HG03354 (cell line): ENCODE data around the gene ZNF732.
"Not testable (repeated sequence)": the region's sequence is repeated elsewhere in the genome, so short reads cannot be mapped to it uniquely, and the experiment has no call there.

Source experiments
- ATAC-seq: cut with Tn5 transposase; IDR thresholded peaks from one replicate; pipeline ENCODE4 v1.9.1; 2021; ENCODE audit warnings: mild to moderate bottlenecking; ENCODE audit not compliant: unreplicated experiment, poor library complexity, severe bottlenecking

The ZNF732 gene

DNA sequence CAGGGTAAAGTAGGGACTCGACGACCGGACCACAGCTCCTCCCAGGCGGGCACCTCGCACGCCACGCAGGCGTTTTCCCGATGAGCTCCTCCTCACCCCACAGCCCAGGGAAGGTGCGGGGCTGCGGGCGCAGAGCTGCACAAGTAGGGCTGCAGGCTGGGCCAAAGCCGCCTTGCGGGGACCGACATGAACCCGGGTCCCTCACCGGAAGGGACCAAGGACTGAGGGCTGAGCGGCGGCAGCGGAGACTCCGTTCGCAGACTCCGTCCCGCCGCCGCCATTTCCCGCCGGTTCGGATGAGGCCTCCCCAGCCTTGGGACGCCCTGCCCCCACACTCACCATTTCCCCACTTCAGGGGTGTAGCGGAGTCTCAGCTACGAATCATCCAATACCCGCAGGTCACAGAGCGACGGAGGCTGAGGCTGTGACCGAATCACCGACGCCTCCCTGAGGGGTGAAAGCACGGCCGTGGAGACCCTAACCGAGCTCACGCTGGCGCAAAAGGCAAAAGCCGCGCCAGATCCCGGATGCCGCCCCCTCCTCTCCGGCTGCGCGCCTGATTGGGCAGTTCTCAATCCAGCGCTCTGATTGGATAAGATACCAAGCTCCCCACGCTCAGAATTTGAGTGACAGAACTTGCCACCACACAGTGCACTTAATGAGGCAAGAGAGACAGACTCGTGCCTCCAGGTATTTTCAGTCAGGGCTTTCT is at the start of gene ZNF732:
Gene ZNF732 (minus strand): TSS at position 506 of the 712 bp plus-strand sequence. CDS start 164 bp downstream, at position 342.
- ATAC-seq: no peak

DNA sequence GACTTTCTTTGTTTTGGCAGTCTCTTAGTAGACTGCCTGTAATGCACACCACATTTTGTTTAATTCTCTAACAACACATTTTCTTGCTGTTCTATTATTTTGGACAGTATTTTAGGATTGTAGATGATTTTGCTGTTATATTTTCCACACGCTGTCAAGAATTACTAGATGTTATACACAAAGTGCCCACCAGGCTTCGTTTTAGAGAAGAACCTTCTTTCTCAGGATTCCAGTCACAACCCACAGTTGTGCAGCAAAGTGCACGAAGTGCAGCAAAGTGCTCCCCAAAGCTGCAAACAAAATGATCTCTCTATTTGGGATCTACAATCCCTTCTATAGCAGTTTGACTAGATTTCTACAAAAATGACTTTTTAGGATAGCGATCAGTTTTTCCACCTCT is 34.7 kb upstream of the ZNF732 start:
- no peak for ATAC-seq

DNA sequence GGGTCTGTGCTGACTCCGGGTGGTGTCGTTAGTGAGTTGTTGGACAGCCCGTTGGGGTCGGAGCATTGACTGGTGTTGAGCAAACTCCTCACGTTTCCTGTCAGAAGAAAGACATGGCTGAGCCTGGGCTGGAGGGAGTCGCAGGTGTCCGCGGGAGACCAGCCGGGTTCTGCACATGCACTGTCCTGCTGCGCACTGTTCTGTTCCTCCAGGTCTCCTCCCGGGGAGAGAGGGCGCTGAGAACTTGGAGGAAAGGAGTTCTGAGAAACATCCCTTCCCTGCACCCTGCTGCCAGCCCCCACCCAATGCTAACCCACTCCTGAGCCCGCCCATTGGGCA is 33.5 kb upstream of the ZNF732 start:
- no peak for ATAC-seq

DNA sequence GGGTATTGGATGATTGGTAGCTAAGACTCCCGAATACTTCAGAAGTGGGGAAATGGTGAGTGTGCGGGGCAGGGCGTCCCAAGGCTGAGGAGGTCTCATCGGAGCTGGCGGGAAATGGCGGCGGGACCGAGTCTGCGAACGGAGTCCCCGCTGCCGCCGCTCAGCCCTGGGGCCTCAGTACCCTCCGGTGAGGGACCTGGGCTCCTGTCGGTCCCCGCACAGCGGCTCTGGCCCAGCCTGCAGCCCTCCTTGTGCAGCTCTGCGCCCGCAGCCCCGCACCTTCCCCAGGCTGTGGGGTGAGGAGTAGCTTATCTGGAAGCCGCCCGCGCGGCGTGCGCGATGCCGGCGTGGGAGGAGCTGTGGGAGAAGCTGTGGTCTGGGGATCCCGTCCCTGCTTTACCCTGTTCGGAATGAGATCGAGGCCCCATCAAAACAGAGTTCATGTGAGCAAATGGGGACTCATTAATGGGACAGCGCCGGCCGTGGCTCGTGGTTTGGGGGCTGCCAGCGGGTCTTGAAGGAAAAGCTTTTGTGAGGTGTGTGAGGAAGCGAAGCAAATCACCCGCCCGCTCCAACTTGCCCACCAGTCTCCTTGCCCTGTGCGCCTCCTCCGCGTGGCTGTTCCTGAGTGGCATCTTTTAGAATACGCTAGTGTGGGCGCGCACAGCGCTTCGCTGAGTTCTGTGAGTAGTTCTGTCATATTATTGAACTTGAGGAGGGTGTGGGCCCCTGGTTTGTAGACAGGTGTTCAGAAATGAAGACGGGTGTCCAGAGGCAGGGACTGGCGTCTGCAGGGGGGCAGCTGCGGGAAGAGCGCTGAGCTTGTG is 32.9 kb upstream of the ZNF732 start:
- ATAC-seq: peak; percentile 40

DNA sequence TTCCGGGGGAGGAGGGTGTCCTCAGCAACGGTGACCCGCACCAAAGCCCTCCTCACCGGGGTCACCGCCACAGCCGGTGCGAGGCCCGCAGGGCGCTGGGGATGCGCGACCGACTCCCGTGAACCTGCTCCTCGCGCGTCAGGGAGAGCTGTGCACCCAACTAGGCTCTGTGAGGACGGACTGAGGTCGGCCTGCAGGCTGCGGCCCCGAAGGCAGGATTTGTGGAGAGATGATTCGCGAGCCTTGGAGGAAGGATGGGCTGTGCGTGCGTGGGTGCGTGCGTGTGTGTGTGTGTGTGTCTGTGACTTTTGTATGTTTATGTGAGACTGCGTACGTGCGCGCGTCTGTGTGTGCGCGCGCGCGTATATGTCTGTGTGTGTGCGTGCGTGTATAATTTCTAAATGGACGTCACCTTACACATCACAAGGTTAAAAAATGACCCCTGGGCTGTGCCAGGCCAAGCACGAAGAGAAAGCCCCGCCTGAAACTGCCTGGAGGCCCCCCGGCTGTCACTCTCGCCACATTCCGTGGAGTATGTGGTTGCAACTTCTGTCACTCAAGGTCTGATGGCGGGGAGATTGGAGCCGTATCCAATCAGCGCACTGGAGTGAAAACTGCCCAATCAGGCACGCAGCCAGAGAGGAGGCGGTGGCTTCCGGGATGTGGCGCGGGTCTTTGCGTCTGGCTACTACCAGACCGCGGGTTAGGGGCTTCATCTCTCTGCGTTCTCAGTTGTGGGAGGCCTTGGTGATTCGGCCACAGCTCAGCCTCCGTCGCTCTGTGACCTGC is 32.1 kb upstream of the ZNF732 start, which contains the start of gene ZNF141:
Gene ZNF141 (plus strand): TSS at position 672 of the 789 bp plus-strand sequence. CDS start 170 bp downstream, outside the sequence.
- peak; percentile 95 for ATAC-seq

DNA sequence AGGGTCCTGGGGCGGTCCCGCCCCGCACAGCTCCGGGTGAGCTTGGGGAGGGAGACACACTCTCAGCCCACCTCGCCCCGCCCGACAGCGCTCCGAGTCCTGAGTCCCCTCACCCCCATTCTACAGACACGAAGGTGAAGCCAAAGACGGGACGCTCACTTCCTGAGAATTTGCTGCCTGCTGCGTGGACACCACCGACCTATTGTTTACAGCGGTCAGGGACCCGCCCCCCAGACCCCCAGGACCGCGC is 31.5 kb upstream of the ZNF732 start:
- peak; percentile 8 for ATAC-seq

DNA sequence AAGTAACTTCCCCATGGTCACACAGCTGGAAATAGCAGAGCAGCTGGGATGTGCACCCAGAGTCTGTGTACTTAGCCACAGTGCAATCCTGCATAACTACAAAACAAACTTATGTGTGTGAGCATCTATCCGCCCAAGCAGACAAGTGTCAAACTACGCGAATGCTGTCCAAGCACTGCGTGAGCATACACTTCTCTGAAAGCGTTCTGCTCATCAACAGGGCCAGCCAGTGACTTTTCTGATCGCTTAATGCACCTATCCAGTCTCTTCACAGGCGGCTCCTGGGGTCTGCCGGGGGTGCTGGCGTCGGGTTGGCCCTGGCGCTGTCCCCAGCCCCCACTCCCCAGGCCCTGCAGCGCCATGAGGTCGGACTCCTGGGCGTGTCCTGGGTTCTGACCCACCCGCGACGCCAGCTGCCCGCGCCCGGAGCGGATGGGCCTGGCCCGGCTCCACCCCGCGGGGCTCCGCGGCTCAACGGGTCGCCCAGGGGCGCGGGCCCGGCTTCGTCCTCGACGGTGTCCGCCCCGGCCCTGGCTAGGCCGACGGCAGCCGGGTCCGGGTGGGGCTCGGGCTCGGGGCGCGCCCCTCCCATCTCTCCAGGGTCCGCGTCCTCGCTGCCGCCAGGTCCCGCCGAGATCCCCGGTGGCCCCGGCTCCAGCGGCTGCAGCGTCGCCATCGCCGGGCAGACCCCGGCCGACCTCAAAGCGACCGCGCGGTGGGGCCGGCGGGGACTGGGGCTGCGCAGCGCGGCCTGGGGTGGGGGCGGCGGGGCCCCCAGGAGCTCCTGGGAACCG is 31.0 kb upstream of the ZNF732 start:
- ATAC-seq: no peak

DNA sequence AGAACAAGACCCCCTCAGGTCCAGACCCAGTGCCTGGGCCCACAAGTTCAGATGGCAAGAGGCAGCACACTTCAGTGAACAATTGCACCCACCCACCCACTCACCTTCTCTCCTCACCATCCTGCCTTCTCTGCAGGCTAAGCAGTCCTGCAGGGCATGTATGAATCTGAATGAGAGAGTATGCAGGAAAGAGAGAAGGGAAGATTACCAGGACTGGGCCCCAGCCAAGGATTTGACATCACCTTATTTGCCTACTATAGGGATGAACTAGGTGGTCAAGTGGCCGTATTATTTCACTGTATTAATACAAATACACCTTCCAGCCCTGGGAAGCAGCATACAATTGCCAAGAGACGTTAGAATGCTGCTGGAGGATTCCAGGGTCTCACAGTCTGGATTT is 30.2 kb upstream of the ZNF732 start:
- no peak for ATAC-seq

DNA sequence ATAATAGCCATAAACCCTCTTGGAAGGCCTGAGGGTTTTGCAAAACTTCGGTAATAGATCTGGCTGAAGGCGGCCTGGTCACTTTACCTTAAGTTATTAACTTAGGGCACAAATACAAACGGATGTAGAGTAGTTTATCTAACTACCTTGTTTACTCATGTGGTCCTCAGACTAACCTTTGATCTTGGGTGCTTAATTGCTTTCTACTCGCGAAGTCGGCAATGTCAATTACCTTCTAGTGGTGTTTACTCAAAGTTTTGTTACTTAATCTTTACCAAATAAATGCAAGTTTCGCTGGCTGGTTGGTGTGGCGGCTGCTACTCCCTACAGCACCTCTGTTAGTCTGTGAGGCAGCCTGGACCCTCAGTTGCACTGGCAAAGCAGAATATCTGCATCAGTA is 23.5 kb upstream of the ZNF732 start:
- no peak for ATAC-seq

DNA sequence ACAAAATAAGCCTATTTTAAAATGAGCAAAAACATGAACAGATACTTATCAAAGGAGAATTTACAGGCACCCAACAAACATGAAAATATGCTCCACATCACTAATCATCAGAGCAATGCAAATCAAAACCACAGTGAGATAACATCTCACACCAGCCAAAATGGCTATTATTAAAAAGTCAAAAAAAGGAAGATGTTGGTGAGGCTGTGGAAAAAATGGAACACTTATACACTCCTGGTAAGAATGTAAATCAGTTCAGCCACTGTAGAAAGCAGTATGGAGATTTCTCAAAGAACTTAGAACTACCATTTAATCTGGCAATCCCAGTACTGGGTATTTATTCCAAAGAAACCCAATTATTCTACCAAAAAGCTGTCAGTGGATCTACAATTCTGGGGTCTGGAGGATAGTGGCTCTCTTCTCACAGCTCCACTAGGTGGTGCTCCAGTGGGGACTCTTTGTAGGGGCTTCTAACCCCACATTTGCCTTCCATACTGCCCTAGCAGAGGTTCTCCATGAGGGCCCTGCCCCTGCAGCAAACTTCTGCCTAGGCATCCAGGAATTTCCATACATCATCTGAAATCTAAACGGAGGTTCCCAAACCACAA is 9.1 kb upstream of the ZNF732 start:
- no peak for ATAC-seq

DNA sequence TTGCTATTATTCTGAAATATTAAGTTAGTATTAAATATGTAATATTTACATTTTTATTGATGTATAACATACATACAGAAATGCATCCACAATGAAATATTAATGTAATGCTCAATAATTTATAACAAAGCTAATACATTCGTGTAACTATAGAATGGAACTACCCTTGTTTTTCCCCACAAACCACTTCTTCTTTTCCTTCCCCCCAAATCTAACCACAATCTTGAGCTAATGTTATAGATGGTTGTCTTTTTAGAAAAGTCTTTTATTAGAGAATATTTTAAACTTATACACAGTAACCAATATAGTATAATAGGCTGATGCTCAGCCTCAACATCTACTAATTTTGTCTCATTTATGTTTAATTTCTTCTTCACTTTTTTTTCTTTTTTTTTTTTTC is 4.5 kb upstream of the ZNF732 start:
- ATAC-seq: no peak

DNA sequence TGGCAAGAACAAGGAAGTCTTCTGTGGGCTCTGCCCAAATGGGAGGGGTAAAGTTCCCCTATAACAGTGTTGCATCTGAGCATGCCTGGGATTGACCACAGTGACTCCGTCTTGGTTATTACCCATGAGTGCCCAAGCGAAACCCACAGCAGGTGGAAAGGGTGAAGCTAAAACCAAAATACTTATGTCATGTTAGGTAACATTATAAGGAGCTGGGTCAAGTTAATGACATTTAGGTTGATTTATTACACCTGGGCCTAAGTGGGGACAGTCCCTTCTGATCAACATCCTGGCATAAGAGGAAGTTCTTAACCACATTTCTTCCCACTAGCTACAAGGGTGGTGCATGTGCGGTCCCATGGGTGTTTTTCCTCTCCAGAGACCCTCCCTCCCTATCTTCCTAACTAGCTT is 1.3 kb upstream of the ZNF732 start:
- peak; percentile 71 for ATAC-seq

DNA sequence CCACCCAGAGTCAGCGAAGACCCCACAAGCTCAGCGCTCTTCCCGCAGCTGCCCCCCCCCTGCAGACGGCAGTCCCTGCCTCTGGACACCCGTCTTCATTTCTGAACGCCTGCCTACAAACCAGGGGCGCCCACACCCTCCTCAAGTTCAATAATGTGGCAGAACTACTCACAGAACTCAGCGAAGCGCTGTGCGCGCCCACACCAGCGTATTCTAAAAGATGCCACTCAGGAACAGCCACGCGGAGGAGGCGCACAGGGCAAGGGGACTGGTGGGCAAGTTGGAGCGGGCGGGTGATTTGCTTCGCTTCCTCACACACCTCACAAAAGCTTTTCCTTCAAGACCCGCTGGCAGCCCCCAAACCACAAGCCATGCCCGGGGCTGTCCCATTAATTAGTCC is 758 bp downstream of the ZNF732 start:
- not testable (repeated sequence) for ATAC-seq

DNA sequence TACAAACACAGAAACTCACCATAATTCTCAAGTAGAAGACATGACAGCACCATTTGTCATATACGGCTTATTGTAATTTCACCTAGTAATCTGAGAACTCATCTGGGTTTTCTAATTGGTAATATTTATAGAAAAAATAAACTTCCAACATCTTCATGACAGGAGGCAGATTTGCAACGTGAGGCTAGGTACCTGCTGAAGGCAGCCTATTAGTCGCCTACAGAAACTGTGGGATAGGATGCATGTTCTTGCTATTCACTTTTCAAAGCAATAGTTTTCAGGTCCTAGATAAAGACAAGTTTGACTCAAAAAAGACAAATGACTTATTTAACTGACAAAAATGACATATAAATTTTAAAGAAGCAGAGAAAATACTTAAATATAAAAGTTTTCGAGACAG is 2.9 kb downstream of the ZNF732 start:
- ATAC-seq: no peak

DNA sequence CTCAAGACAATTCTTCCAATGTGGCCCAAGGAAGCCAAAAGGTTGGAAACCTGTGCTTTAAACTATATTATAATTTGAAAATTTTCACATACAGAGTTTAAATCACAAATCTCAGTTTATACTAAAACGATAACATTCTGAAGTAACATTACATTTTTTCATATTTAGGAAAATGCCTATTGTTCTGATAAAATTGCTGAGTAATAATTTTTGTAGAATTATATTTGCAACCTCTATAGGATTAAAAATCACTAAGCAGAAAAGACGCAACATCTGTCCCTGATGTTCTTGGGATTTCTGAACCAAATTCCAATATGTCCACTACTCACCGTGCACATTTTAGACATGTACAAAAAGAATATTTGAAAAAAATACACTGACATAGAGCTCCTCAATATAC is 10.5 kb downstream of the ZNF732 start:
- no peak for ATAC-seq

DNA sequence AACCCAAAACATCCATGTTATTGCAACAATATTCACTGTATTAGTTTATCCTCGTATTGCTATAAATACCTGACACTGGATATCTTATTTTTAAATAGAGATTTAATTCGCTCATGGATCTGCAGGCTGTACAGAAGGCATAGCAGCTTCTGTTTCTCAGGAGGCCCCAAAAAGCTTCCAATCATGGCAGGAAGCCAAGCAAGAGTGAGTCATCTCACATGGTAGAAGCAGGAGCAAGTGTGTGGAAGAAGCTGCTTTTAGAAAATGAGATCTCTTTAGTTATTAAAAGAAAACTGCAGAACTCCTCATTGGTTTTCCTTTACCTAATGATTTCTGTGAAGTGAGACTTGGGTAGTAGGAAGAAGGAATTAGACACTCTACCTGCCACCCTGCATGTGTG is 16.4 kb downstream of the ZNF732 start:
- ATAC-seq: no peak

DNA sequence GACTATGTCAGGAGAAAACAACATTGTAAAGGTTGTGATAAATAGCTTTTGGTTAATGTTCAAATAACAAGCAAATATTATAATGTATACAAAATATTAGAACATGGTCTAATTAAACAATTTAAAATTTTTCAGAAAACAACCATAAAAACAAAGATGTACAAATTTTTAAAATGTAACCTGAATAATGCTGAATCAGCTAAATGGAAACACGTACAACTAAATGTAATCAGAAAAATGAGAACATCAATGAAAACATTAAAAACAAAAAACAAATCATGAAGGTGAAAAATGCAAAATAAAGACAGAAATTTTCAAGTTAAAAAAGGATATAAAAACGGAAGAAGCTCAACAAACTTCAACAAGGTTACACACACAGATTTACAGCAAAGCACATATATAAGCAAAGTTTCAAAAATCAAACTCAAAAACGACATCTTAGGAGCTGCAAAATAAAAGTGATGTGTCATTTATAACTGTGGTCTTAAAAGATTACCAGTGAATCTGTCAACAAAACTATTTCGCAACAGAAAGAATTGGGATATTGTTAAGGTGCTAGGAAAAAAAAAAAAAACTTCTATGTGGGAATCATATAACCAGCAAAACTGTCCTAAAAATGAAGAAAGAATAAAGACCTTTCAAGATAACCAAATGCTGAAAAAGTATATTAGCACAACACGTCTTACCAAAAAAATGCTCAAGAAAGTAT is 31.8 kb downstream of the ZNF732 start:
- no peak for ATAC-seq

DNA sequence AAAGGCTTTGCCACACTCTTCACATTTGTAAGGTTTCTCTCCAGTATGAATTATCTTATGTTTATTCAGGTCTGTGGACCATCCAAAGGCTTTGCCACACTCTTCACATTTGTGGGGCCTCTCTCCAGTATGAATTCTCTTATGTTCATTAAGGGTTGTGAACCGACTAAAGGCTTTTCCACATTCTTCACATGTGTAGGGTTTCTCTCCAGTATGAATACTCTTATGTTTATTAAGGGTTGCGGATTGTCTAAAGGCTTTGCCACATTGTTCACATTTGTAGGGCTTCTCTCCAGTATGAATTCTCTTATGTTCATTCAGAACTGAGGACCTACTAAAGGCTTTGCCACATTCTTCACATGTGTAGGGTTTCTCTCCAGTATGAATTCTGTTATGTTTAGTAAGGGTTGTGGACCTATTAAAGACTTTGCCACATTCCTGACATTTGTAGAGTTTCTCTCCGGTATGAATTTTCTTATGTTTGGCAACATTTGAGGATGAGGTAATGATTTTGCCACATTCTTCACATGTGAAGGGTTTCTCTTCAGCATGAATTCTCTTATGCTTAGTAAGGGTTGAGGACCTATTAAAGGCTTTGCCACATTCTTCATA is 33.7 kb downstream of the ZNF732 start:
- no peak for ATAC-seq

DNA sequence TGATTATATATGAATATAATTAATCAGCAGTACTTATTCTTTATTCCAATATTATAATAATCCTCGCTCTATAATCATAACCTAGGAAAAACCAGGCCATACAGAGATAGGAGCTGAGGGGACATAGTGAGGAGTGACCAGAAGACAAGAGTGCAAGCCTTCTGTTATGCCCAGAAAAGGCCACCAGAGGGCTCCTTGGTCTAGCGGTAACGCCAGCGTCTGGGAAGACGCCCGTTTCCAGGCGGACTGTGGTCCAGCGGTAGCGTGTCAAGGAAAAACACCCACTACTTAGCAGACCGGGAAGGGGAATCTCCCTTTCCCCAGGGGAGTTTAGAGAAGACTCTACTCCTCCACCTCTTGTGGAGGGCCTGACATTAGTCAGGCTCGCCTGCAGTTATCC is 46.0 kb downstream of the ZNF732 start:
- not testable (repeated sequence) for ATAC-seq
